Measurements from ENCODE around the gene UCK2. TPM values are rescaled to one million over a fixed set of nuclear protein-coding genes. Genes with fewer than 3 reads are reported as not detected.
A peak's percentile ranks its signal among the peaks of the same experiment; 100 is the strongest.

Gene UCK2
- total and polyA plus RNA-seq, 9 of the 15 experiments (the other 6 are each of a cell fraction or from before 2014, with no cell fraction given) = 71.6 to 145 (median 95.8) TPM

GRCh38 chr1:165928075-165928731 is 100.8 kb downstream of the UCK2 start (continued):
- TF ChIP-seq ARID2 (IDR thresholded peaks at IDR 0.05) (peak; percentile 51; the same call in 1 of the 2 replicates), PBX2 (CRISPR knock-in tag; IDR thresholded peaks at IDR 0.05; ENCODE audit: low read depth) (no peak), PBX2 (tag; conservative IDR thresholded peaks at IDR 0.05; ENCODE audit: low read depth) (peak; percentile 40; the same call in 1 of the 2 replicates), ZKSCAN8 (CRISPR knock-in tag; IDR thresholded peaks at IDR 0.05) (peak; percentile 86), SIX5 (IDR thresholded peaks at IDR 0.05; ENCODE audit: borderline replicate concordance in 1 of 2, insufficient read depth in 1 of 2, low read depth in 1 of 2, low read length in 2 of 2) (no peak), ATF1 (CRISPR knock-in tag; IDR thresholded peaks at IDR 0.05) (no peak), ATF1 (tag; IDR thresholded peaks at IDR 0.05) (0 out of 2 replicates have a peak, but pooled peaks have one; percentile 27), SMC3 (conservative IDR thresholded peaks at IDR 0.05; ENCODE audit: insufficient read depth, low read depth, low read length) (peak; percentile 74), PKNOX1 (IDR thresholded peaks at IDR 0.05) (peak; percentile 56), XRCC5 (IDR thresholded peaks at IDR 0.05; ENCODE audit: low read depth, low read length) (0 out of 2 replicates have a peak, but pooled peaks have one; percentile 39), NR2C2 (CRISPR knock-in tag; IDR thresholded peaks at IDR 0.05) (no peak), NR2C2 (tag; IDR thresholded peaks at IDR 0.05) (no peak), SUPT5H (IDR thresholded peaks at IDR 0.05) (no peak), ZSCAN32 (CRISPR knock-in tag; IDR thresholded peaks at IDR 0.05) (no peak), CREB3 (tag; conservative IDR thresholded peaks at IDR 0.05; ENCODE audit: low read depth) (no peak)

Measured in K562 (cell line).